Measurements from ENCODE around the gene PUS10. TPM values are rescaled to one million over a fixed set of nuclear protein-coding genes. Genes with fewer than 3 reads are reported as not detected.

Gene PUS10
- total and polyA plus RNA-seq, 2 of the 8 experiments (the other 6 are each of a cell fraction or from before 2014, with no cell fraction given), result 1.3 to 3.1 TPM

DNA sequence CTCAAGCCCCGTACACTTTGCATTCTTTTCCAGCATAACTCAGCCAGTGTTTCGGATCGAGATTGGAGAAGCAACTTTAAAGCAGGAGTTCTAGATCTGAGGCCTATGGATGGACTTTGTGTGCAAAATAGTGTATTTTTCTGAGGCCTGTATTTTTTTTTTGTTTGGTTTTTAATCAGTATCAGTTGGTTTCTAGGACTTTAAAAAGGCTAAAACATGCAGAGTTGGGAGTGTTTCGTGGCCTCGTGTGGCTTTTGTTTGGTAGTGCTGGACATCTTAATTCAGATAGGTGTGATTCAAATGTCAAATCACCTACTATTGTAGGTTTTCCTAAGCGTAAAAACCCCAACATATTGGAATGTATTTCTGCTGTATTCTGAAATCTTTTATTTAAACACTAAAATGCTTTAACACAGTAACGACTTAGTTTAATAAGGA, 282 bp upstream of the PUS10 start:
- no peak overlapping the region for H2BK15ac ChIP-seq (ENCODE audit: low read length)
- no peak overlapping the region for H3K14ac ChIP-seq (ENCODE audit: insufficient read length)
- H3K79me2 ChIP-seq (ENCODE audit: control insufficient read depth in 1 of 2, insufficient read depth in 2 of 2, low read length in 2 of 2), result peaks cover 0 to 44% of the 10 kb centered on the region in 2 experiments; a peak in 2 of 4 replicates
- peaks cover 4% of the 10 kb centered on the region for H3K79me1 ChIP-seq (ENCODE audit: low read depth, low read length)
- no peak overlapping the region; the same call in 1 of the 2 replicates for H2AFZ ChIP-seq (ENCODE audit: low read length)
- H3K4me1 ChIP-seq (replicated peaks in 1 of 4; ENCODE audit: control insufficient read depth in 3 of 4, insufficient read depth in 4 of 4, low read length in 3 of 4), result peaks cover 0 to 3% (median 0%) of the 10 kb centered on the region in 4 experiments; a peak in 1 of 7 replicates
- no peak overlapping the region for H3K56ac ChIP-seq (replicated peaks; ENCODE audit: insufficient read length, low read depth, low read length)
- peak overlapping the region; percentile 65 to 74 for H3K4me2 ChIP-seq (ENCODE audit: insufficient read depth in 1 of 2, low read depth in 2 of 2, low read length in 2 of 2)
- H3K4me3 ChIP-seq (ENCODE audit: extremely low read depth in 1 of 4, insufficient read depth in 2 of 4, low read depth in 3 of 4, low read length in 4 of 4), result peak overlapping the region; percentile 76 to 100 (median 90)
- H3K9me3 ChIP-seq (ENCODE audit: insufficient read depth in 2 of 2, low read depth in 1 of 2, low read length in 1 of 2), result no peaks in the 10 kb centered on the region
- FAIRE-seq (no peak), DNase-seq (ENCODE audit: low read depth in 1 of 2, low spot score in 2 of 2) (no peak)
- H2BK5ac ChIP-seq (ENCODE audit: low read depth, low read length), result no peak overlapping the region
- H3K27me3 ChIP-seq (replicated peaks in 1 of 4; ENCODE audit: control insufficient read depth in 3 of 4, extremely low read depth in 1 of 4, insufficient read depth in 3 of 4, low read length in 3 of 4), result no peaks in the 10 kb centered on the region
- H4K91ac ChIP-seq (replicated peaks; ENCODE audit: insufficient read length, low read length), result no peak overlapping the region
- no peak overlapping the region for H3K4ac ChIP-seq (replicated peaks; ENCODE audit: insufficient read length, low read depth, low read length)
- H4K8ac ChIP-seq (ENCODE audit: extremely low read depth, insufficient read depth, low read length), result no peak overlapping the region
- H3K23ac ChIP-seq (ENCODE audit: insufficient read length), result no peak overlapping the region
- peak overlapping the region; percentile 73 to 92 (median 85) for H3K9ac ChIP-seq (replicated peaks in 1 of 4; ENCODE audit: extremely low read depth in 1 of 4, low read depth in 3 of 4, low read length in 3 of 4)
- 0 out of 8 replicates have a peak, but pooled peaks cover 0 to 4% (median 0%) of the 10 kb centered on the region in 4 experiments for H3K36me3 ChIP-seq (ENCODE audit: control insufficient read depth in 2 of 4, insufficient read depth in 4 of 4, low read length in 3 of 4)
- H2AK5ac ChIP-seq (ENCODE audit: low read depth, low read length), result no peak overlapping the region
- ChIA-PET CTCF (ENCODE audit: partially characterized antibody) (no interaction called here), POLR2A (ENCODE audit: partially characterized antibody) (interaction anchor here (0.7 to 1.5 kb wide), 5 partner anchors 13 to 262 kb away, joined by 3 to 8 read pairs (median 3); partner anchors contain the start of gene PAPOLG)
- WGBS, 2 experiments (ENCODE audit: extremely low coverage in 1 of 2, insufficient coverage in 1 of 2, insufficient read length in 1 of 2, insufficient replicate concordance in 2 of 2, low coverage in 1 of 2, low lambda C conversion rate in 2 of 2, missing lambda C conversion rate in 1 of 2), result 3% methylated on average over 7 of the region's 7 CpGs; no CpG with 5 or more reads in 1 of the 2 experiments
- no peak overlapping the region for H3K18ac ChIP-seq (ENCODE audit: extremely low read depth, low read length)
- H4K20me1 ChIP-seq (replicated peaks in 1 of 2; ENCODE audit: control insufficient read depth in 1 of 2, insufficient read depth in 2 of 2, low read length in 2 of 2), result no peaks in the 10 kb centered on the region
- peaks cover 3% of the 10 kb centered on the region; the same call in 1 of the 2 replicates for H3K23me2 ChIP-seq (ENCODE audit: low read depth, low read length)
- no peak overlapping the region for H4K5ac ChIP-seq (ENCODE audit: insufficient read length, low read depth, low read length)
- H2BK120ac ChIP-seq (replicated peaks; ENCODE audit: low read depth, low read length), result no peak overlapping the region
- H3K27ac ChIP-seq (ENCODE audit: low read depth, low read length), result peak overlapping the region; percentile 37
- no peak overlapping the region for H2BK12ac ChIP-seq (ENCODE audit: low read depth, low read length)
- no peak overlapping the region for H2BK20ac ChIP-seq (ENCODE audit: low read length)
- TF ChIP-seq SUZ12 (IDR thresholded peaks at IDR 0.05; ENCODE audit: low read length), result no peak
- TF ChIP-seq TEAD4 (IDR thresholded peaks at IDR 0.05; ENCODE audit: low read depth, low read length), result no peak
- no peak for TF ChIP-seq TCF12 (IDR thresholded peaks at IDR 0.05; ENCODE audit: low read depth, low read length)
- TF ChIP-seq BACH1 (IDR thresholded peaks at IDR 0.05; ENCODE audit: low read length), result no peak
- no peak for TF ChIP-seq POLR2AphosphoS5 (IDR thresholded peaks at IDR 0.05; ENCODE audit: low read depth, low read length)
- no peak for TF ChIP-seq ATF3 (IDR thresholded peaks at IDR 0.05; ENCODE audit: insufficient read depth, low read depth, low read length)
- TF ChIP-seq SIRT6 (IDR thresholded peaks at IDR 0.05; ENCODE audit: low read length), result no peak
- TF ChIP-seq CREB1 (IDR thresholded peaks at IDR 0.05), result no peak
- no peak for TF ChIP-seq BRCA1 (IDR thresholded peaks at IDR 0.05; ENCODE audit: low read depth, low read length)
- TF ChIP-seq CHD2 (IDR thresholded peaks at IDR 0.05; ENCODE audit: low read length), result no peak
- no peak for TF ChIP-seq JUN (IDR thresholded peaks at IDR 0.05; ENCODE audit: low read depth, low read length)
- no peak for TF ChIP-seq TAF7 (optimal IDR thresholded peaks at IDR 0.05; ENCODE audit: borderline replicate concordance, low read depth, low read length)
- no peak for TF ChIP-seq E2F6 (IDR thresholded peaks at IDR 0.05)
- TF ChIP-seq GTF2F1 (IDR thresholded peaks at IDR 0.05; ENCODE audit: borderline replicate concordance, low read depth, low read length), result no peak
